ENCODE measurements around the gene HERPUD1.

HERPUD1 gene

GRCh38 chr16:56943761-56944375, 11.9 kb downstream of the HERPUD1 start:
- TF ChIP-seq CTCF (IDR thresholded peaks at IDR 0.05; ENCODE audit: low read depth, low read length, missing control alignments), result no peak

GRCh38 chr16:56944954-56945839, 13.3 kb downstream of the HERPUD1 start:
- H3K4me3 ChIP-seq (ENCODE audit: low read depth, low read length), result no peak overlapping the region
- no peak for DNase-seq (ENCODE audit: low read depth)
- no peak for TF ChIP-seq CTCF (IDR thresholded peaks at IDR 0.05; ENCODE audit: low read depth, low read length, missing control alignments)

More at GRCh38 chr16:56943761-56944375, 11.9 kb downstream of the HERPUD1 start:
- no peak for DNase-seq (ENCODE audit: low read depth)
- no peak overlapping the region for H3K4me3 ChIP-seq (ENCODE audit: low read depth, low read length)

- H3K4me3 ChIP-seq (ENCODE audit: low read depth, low read length), result no peak overlapping the region
- no peak for DNase-seq (ENCODE audit: low read depth)
- TF ChIP-seq CTCF (IDR thresholded peaks at IDR 0.05; ENCODE audit: low read depth, low read length, missing control alignments), result no peak
Observed at GRCh38 chr16:56945847-56946527, 14.0 kb downstream of the HERPUD1 start.

- H3K4me3 ChIP-seq (ENCODE audit: low read depth, low read length), result no peak overlapping the region
- no peak for TF ChIP-seq CTCF (IDR thresholded peaks at IDR 0.05; ENCODE audit: low read depth, low read length, missing control alignments)
- DNase-seq (ENCODE audit: low read depth), result no peak
Observed at GRCh38 chr16:56946767-56947603, 15.0 kb downstream of the HERPUD1 start.

GRCh38 chr16:56947604-56947995, 15.7 kb downstream of the HERPUD1 start:
- no peak for DNase-seq (ENCODE audit: low read depth)
- no peak for TF ChIP-seq CTCF (IDR thresholded peaks at IDR 0.05; ENCODE audit: low read depth, low read length, missing control alignments)
- no peak overlapping the region for H3K4me3 ChIP-seq (ENCODE audit: low read depth, low read length)

GRCh38 chr16:56948234-56948633, 16.3 kb downstream of the HERPUD1 start:
- no peak for DNase-seq (ENCODE audit: low read depth)
- no peak for TF ChIP-seq CTCF (IDR thresholded peaks at IDR 0.05; ENCODE audit: low read depth, low read length, missing control alignments)
- no peak overlapping the region for H3K4me3 ChIP-seq (ENCODE audit: low read depth, low read length)
